Stomach smooth muscle (tissue), 2 donors: ENCODE results near the gene RAB6A.

Experiments used
- H3K27ac ChIP-seq: one replicate; pipeline ENCODE4 v1.7.0; 2013; ENCODE audit warnings: mild to moderate bottlenecking, low read length, inconsistent platforms
- H3K27me3 ChIP-seq, 2 donors: one replicate each; pipeline ENCODE4 v1.7.0; 2013; ENCODE audit warnings: low read length in 2 of 2; ENCODE audit not compliant: insufficient read depth in 2 of 2, control insufficient read depth in 1 of 2
- H3K36me3 ChIP-seq, 2 donors: one replicate each; pipeline ENCODE4 v1.7.0; 2013; ENCODE audit warnings: low read length in 2 of 2; ENCODE audit not compliant: control insufficient read depth in 2 of 2, insufficient read depth in 2 of 2
- H3K4me1 ChIP-seq: one replicate; pipeline ENCODE4 v1.7.0; 2013; ENCODE audit warnings: low read length; ENCODE audit not compliant: control insufficient read depth, insufficient read depth
- H3K4me3 ChIP-seq, 2 donors: one replicate each; pipeline ENCODE4 v1.7.0; 2013; ENCODE audit warnings: low read length in 2 of 2
- H3K9ac ChIP-seq, 2 donors: one replicate each; pipeline ENCODE4 v1.7.0; 2013; ENCODE audit warnings: low read length in 2 of 2, mild to moderate bottlenecking in 1 of 2
- H3K9me3 ChIP-seq, 2 donors: one replicate each; pipeline ENCODE4 v1.7.0; 2013; ENCODE audit warnings: low read length in 2 of 2; ENCODE audit not compliant: control insufficient read depth in 2 of 2
- donor health status: healthy.
- donor health status: Pancreatic carcinoma.

RAB6A gene

DNA sequence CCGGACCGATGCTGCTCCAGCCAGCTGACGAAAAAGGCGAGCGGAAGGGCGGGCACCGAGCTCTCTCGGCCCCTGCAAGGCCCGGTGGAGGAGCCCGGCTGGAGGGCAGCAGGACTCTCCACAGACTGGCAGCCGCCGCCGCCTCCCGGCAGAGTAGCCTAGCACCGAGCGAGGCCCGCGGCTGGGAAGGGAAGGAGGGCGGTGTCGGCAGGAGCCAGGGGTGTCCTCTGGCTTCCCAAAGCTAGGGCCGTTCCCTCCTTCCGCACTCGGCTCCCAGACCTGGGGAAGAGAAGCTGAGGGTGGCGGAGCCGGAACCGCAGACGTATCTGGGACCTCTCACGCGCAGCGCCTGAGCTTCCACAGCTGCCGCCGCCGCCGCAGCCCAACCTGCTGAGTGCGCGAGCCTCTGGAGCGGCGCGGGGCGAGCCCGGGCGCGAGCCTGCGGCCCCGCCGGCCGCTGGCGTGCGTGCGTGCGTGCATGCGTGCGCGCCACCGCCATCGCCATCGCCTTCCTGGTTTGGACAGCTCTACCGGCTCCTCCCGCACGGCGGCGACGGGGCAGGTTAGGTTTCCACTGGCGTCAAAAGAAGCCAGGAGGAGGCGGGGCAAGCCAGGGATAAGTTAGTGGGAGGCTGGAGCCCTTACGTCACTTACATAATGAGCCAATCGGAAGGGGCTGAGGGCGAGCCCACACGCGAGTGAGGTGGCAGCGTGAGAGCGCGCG is at the start of gene RAB6A:
Gene RAB6A (minus strand): TSS at position 396 of the 724 bp plus-strand sequence. CDS start 439 bp downstream, outside the sequence.
- Histone ChIP-seq H3K4me1 (peaks cover 7% of the 10 kb centered on the region), H3K9ac (peak within 1 kb of the TSS; percentile 87 to 97), H3K9me3 (no peaks in the 10 kb centered on the region), H3K36me3 (no peaks in the 10 kb centered on the region), H3K27ac (peak within 1 kb of the TSS; percentile 88), H3K4me3 (peak within 1 kb of the TSS; percentile 77 to 89), H3K27me3 (no peaks in the 10 kb centered on the region)

- Histone ChIP-seq H3K27ac (no peak overlapping the region), H3K4me3 (no peak overlapping the region), H3K9ac (no peak overlapping the region), H3K36me3 (peaks cover 0 to 2% of the 10 kb centered on the region in 2 donors), H3K27me3 (no peaks in the 10 kb centered on the region), H3K4me1 (no peaks in the 10 kb centered on the region), H3K9me3 (no peaks in the 10 kb centered on the region)
Measured at GRCh38 chr11:73810637-73811036, 49.8 kb upstream of the RAB6A start.

GRCh38 chr11:73808052-73808451 is 47.2 kb upstream of the RAB6A start:
- Histone ChIP-seq H3K9ac (no peak overlapping the region), H3K4me3 (no peak overlapping the region), H3K36me3 (peaks cover 0 to 2% of the 10 kb centered on the region in 2 donors), H3K9me3 (no peaks in the 10 kb centered on the region), H3K27ac (no peak overlapping the region), H3K27me3 (no peaks in the 10 kb centered on the region), H3K4me1 (no peaks in the 10 kb centered on the region)

- Histone ChIP-seq H3K9ac (no peak overlapping the region), H3K27me3 (no peaks in the 10 kb centered on the region), H3K9me3 (no peaks in the 10 kb centered on the region), H3K27ac (no peak overlapping the region), H3K36me3 (peaks cover 0 to 2% of the 10 kb centered on the region in 2 donors), H3K4me3 (no peak overlapping the region), H3K4me1 (no peaks in the 10 kb centered on the region)
Measured at GRCh38 chr11:73804712-73805111, 43.8 kb upstream of the RAB6A start.

GRCh38 chr11:73801136-73801535 is 40.3 kb upstream of the RAB6A start:
- H3K27ac ChIP-seq: no peak overlapping the region
- H3K36me3 ChIP-seq: peaks cover 0 to 2% of the 10 kb centered on the region in 2 donors
- no peaks in the 10 kb centered on the region for H3K27me3 ChIP-seq
- no peak overlapping the region for H3K4me3 ChIP-seq
- no peaks in the 10 kb centered on the region for H3K4me1 ChIP-seq
- H3K9me3 ChIP-seq: no peaks in the 10 kb centered on the region
- no peak overlapping the region for H3K9ac ChIP-seq

- no peaks in the 10 kb centered on the region for H3K9me3 ChIP-seq
- H3K4me1 ChIP-seq: no peaks in the 10 kb centered on the region
- H3K27ac ChIP-seq: no peak overlapping the region
- no peak overlapping the region for H3K4me3 ChIP-seq
- no peaks in the 10 kb centered on the region for H3K27me3 ChIP-seq
- H3K36me3 ChIP-seq: peaks cover 0 to 2% of the 10 kb centered on the region in 2 donors
- no peak overlapping the region for H3K9ac ChIP-seq
Measured at GRCh38 chr11:73800276-73800806, 39.5 kb upstream of the RAB6A start.

- H3K27me3 ChIP-seq: no peaks in the 10 kb centered on the region
- no peaks in the 10 kb centered on the region for H3K9me3 ChIP-seq
- H3K36me3 ChIP-seq: peaks cover 0 to 2% of the 10 kb centered on the region in 2 donors
- no peak overlapping the region for H3K9ac ChIP-seq
- no peak overlapping the region for H3K27ac ChIP-seq
- H3K4me3 ChIP-seq: no peak overlapping the region
- no peaks in the 10 kb centered on the region for H3K4me1 ChIP-seq
Measured at GRCh38 chr11:73797457-73797856, 36.6 kb upstream of the RAB6A start.

- no peak overlapping the region for H3K4me3 ChIP-seq
Measured at GRCh38 chr11:73795925-73796632, 35.2 kb upstream of the RAB6A start.

DNA sequence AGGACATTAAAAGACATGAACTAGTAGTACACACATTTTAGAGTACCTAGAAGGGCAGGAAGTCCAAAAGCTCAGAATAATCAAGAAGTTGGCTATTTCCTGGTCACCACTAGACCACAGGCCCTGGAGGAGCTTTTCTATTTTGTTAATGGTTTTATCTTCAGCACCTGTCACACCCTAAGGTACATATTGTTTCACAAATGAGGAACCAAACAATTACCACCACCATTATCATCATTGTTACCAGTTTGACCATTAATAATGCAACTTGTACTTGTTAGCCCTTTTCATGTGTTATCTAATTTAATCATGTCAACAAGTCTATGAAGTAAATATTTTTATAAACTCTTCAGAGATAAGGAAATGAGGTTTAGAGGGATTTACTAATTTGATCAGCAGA is 31.7 kb upstream of the RAB6A start:
- H3K36me3 ChIP-seq: peaks cover 0 to 2% of the 10 kb centered on the region in 2 donors
- no peak overlapping the region for H3K4me3 ChIP-seq
- no peaks in the 10 kb centered on the region for H3K27me3 ChIP-seq
- no peak overlapping the region for H3K27ac ChIP-seq
- no peak overlapping the region for H3K9ac ChIP-seq
- no peaks in the 10 kb centered on the region for H3K4me1 ChIP-seq
- no peaks in the 10 kb centered on the region for H3K9me3 ChIP-seq

More at GRCh38 chr11:73795925-73796632, 35.2 kb upstream of the RAB6A start:
- H3K27ac ChIP-seq: no peak overlapping the region
- H3K4me1 ChIP-seq: no peaks in the 10 kb centered on the region
- H3K36me3 ChIP-seq: peaks cover 0 to 2% of the 10 kb centered on the region in 2 donors
- H3K9me3 ChIP-seq: no peaks in the 10 kb centered on the region
- no peak overlapping the region for H3K9ac ChIP-seq
- H3K27me3 ChIP-seq: no peaks in the 10 kb centered on the region

- H3K9ac ChIP-seq: no peak overlapping the region
- no peaks in the 10 kb centered on the region for H3K27me3 ChIP-seq
- no peaks in the 10 kb centered on the region for H3K36me3 ChIP-seq
- H3K9me3 ChIP-seq: no peaks in the 10 kb centered on the region
- no peak overlapping the region for H3K4me3 ChIP-seq
- H3K4me1 ChIP-seq: no peaks in the 10 kb centered on the region
- peak overlapping the region; percentile 82 for H3K27ac ChIP-seq
Measured at GRCh38 chr11:73789279-73789670, 28.4 kb upstream of the RAB6A start.
